IMR-90 (cell line): Measurements from ENCODE around the gene COA3. TPM values are rescaled to one million over a fixed set of nuclear protein-coding genes. Genes with fewer than 3 reads are reported as not detected.

Experiments used
- ATAC-seq: fragments of 200-7000 bp; cut with Tn5 transposase; 2 replicates; pipeline ENCODE4 v1.9.1; 2020; ENCODE audit warnings: low read depth, mild to moderate bottlenecking, moderate library complexity
- BruUV-seq: library from RNA; stranded (reverse); fragments of 400-500 nt; replicated peaks from 2 replicates; lab custom pipeline; 2021; lab: Mats Ljungman, UMichigan
- CTCF ChIA-PET: fragments of 300-600 bp; formaldehyde crosslinking; extraction: SDS; loops from one replicate; lab custom pipeline; 2021; ENCODE audit warnings: antibody characterized with exemption; lab: Yijun Ruan, JAX
- POLR2A ChIA-PET: fragments of 300-600 bp; sonication (Branson Sonifier 250); formaldehyde crosslinking; loops from one replicate; lab custom pipeline; 2022; ENCODE audit warnings: antibody characterized with exemption; ENCODE audit not compliant: unreplicated experiment; lab: Charles Lee
- DNase-seq: peaks from one replicate; pipeline ENCODE4 v3.0.0; 2013
- H2AFZ ChIP-seq: replicated peaks from 2 replicates; pipeline ENCODE3; 2013; ENCODE audit warnings: low read length, mild to moderate bottlenecking; ENCODE audit not compliant: poor library complexity
- H2AK5ac ChIP-seq: 2 replicates; pipeline ENCODE4 v1.6.1; 2013; ENCODE audit warnings: low read depth, low read length, inconsistent platforms
- H2AK9ac ChIP-seq: replicated peaks from 2 replicates; pipeline ENCODE3; 2013; ENCODE audit warnings: mild to moderate bottlenecking, low read depth, low read length, moderate library complexity; ENCODE audit not compliant: poor library complexity
- H2BK120ac ChIP-seq: 2 replicates; pipeline ENCODE4 v1.6.1; 2013; ENCODE audit warnings: low read depth, low read length, inconsistent platforms
- H2BK15ac ChIP-seq: 3 replicates; pipeline ENCODE4 v1.6.1; 2013; ENCODE audit warnings: low read depth, low read length, inconsistent platforms
- H2BK20ac ChIP-seq: 2 replicates; pipeline ENCODE4 v1.6.1; 2013; ENCODE audit warnings: low read depth, mild to moderate bottlenecking, inconsistent platforms, low read length, moderate library complexity
- H2BK5ac ChIP-seq: 2 replicates; pipeline ENCODE4 v1.6.1; 2013; ENCODE audit warnings: mild to moderate bottlenecking, low read depth, low read length, inconsistent platforms; ENCODE audit not compliant: poor library complexity, severe bottlenecking
- H3K14ac ChIP-seq: replicated peaks from 2 replicates; pipeline ENCODE4 v1.6.1; 2013; ENCODE audit warnings: low read depth, low read length, inconsistent platforms
- H3K18ac ChIP-seq: 2 replicates; pipeline ENCODE4 v1.6.1; 2013; ENCODE audit warnings: low read depth, low read length, control low read depth
- H3K23ac ChIP-seq: 2 replicates; pipeline ENCODE4 v1.6.1; 2013; ENCODE audit warnings: low read depth, low read length, inconsistent platforms
- H3K27ac ChIP-seq: 2 replicates; pipeline ENCODE4 v1.5.1; 2013; ENCODE audit warnings: mild to moderate bottlenecking, control low read depth, low read length; ENCODE audit not compliant: insufficient read depth
- H3K27me3 ChIP-seq: 2 replicates; pipeline ENCODE4 v1.6.1; 2013; ENCODE audit warnings: low read length; ENCODE audit not compliant: control insufficient read depth, insufficient read depth
- H3K36me3 ChIP-seq: 2 replicates; pipeline ENCODE4 v1.6.1; 2013; ENCODE audit warnings: low read length, mixed read lengths; ENCODE audit not compliant: control insufficient read depth, insufficient read depth
- H3K4ac ChIP-seq: 2 replicates; pipeline ENCODE4 v1.6.1; 2013; ENCODE audit warnings: low read depth, low read length, inconsistent platforms
- H3K4me1 ChIP-seq: 2 replicates; pipeline ENCODE4 v1.6.1; 2013; ENCODE audit warnings: low read length, mixed read lengths; ENCODE audit not compliant: control insufficient read depth, insufficient read depth
- H3K4me2 ChIP-seq: 2 replicates; pipeline ENCODE4 v1.6.1; 2013; ENCODE audit warnings: low read depth, mild to moderate bottlenecking, control low read depth, low read length, moderate library complexity
- H3K4me3 ChIP-seq: 2 replicates; pipeline ENCODE4 v1.5.1; 2013; ENCODE audit warnings: low read depth, mild to moderate bottlenecking, control low read depth, low read length, moderate library complexity; ENCODE audit not compliant: insufficient read depth
- H3K56ac ChIP-seq: 2 replicates; pipeline ENCODE4 v1.6.1; 2013; ENCODE audit warnings: low read length, inconsistent platforms; ENCODE audit not compliant: insufficient read depth; ENCODE audit errors: extremely low read depth
- H3K79me1 ChIP-seq, 2 experiments: 2 replicates each; pipeline ENCODE4 v1.6.1; 2013; ENCODE audit warnings: low read length in 2 of 2, inconsistent platforms in 1 of 2, low read depth in 1 of 2
- H3K9ac ChIP-seq: 2 replicates; pipeline ENCODE4 v1.6.1; 2013; ENCODE audit warnings: low read depth, low read length, control low read depth
- H3K9me1 ChIP-seq: 2 replicates; pipeline ENCODE4 v1.6.1; 2013; ENCODE audit warnings: low read length, inconsistent platforms; ENCODE audit not compliant: insufficient read depth
- H3K9me3 ChIP-seq: 2 replicates; pipeline ENCODE4 v1.6.1; 2013; ENCODE audit warnings: low read length; ENCODE audit not compliant: control insufficient read depth, insufficient read depth
- H4K20me1 ChIP-seq: 2 replicates; pipeline ENCODE4 v1.6.1; 2013; ENCODE audit warnings: low read length, inconsistent platforms; ENCODE audit not compliant: insufficient read depth
- H4K5ac ChIP-seq: 2 replicates; pipeline ENCODE4 v1.6.1; 2013; ENCODE audit warnings: mild to moderate bottlenecking, low read depth, low read length, control low read depth
- H4K8ac ChIP-seq, 2 experiments: 2 replicates each; pipeline ENCODE4 v1.6.1; 2013; ENCODE audit warnings: low read depth in 2 of 2, low read length in 2 of 2, control low read depth in 1 of 2, inconsistent platforms in 1 of 2
- H4K91ac ChIP-seq: 2 replicates; pipeline ENCODE4 v1.6.1; 2013; ENCODE audit warnings: low read depth, low read length, inconsistent platforms; ENCODE audit not compliant: insufficient read depth
- BHLHE40 ChIP-seq: fragments of 150-350 bp; IDR thresholded peaks from 2 replicates; pipeline ENCODE4 v1.6.1; 2016; ENCODE audit warnings: mild to moderate bottlenecking, low read depth, low read length
- MXI1 ChIP-seq: IDR thresholded peaks from 2 replicates; pipeline ENCODE4 v1.6.1; 2012; ENCODE audit warnings: low read depth, mild to moderate bottlenecking, low read length, moderate library complexity, borderline replicate concordance
- RAD21 ChIP-seq: IDR thresholded peaks from 2 replicates; pipeline ENCODE4 v1.6.1; 2012; ENCODE audit warnings: low read length, improper control_type of control experiment
- RFX5 ChIP-seq: IDR thresholded peaks from 2 replicates; pipeline ENCODE4 v1.8.0; 2012; ENCODE audit warnings: low read depth, mild to moderate bottlenecking, low read length, moderate library complexity
- USF2 ChIP-seq: fragments of 150-350 bp; IDR thresholded peaks from 2 replicates; pipeline ENCODE4 v1.6.1; 2017; ENCODE audit warnings: mild to moderate bottlenecking, antibody characterized with exemption, low read length, low read depth
- WGBS, 2 experiments: methylation state at CpG; one replicate each; pipeline versions ENCODE4 v1.1.5 to v1.1.7; 2013; ENCODE audit warnings: missing lambda C conversion rate in 2 of 2; ENCODE audit not compliant: insufficient read length in 1 of 2; ENCODE audit errors: extremely low coverage in 2 of 2; 5-methylcytosine and 5-hydroxymethylcytosine counted together
- dilution Hi-C: fragments of 300-500 bp; cut with HindIII; formaldehyde crosslinking; loops from one replicate; pipeline ENCODE4 v1.14.3; 2018; ENCODE audit warnings: low sequenced_read_pairs; ENCODE audit not compliant: unreplicated experiment
- in situ Hi-C: fragments of 300-500 bp; cut with MboI; formaldehyde crosslinking; loops from 3 replicates; pipeline ENCODE4 v1.14.3; 2019; ENCODE audit warnings: low sequenced_read_pairs, inconsistent platforms, mixed read lengths
- intact Hi-C: fragments of 100-400 bp; cut with micrococcal nuclease; formaldehyde crosslinking; loops from 2 replicates; pipeline ENCODE4 v1.10.0; 2022
- polyA plus RNA-seq, 3 experiments: library from polyadenylated mRNA; depleted of rRNA; stranded (reverse); fragments of >200 nt; gene quantifications; 2 replicates each; pipeline ENCODE4 v1.2.3, GENCODE V29; 2012; ENCODE audit warnings: low replicate concordance in 1 of 3
- total RNA-seq: library from RNA; depleted of rRNA; stranded (reverse); fragments of >200 nt; gene quantifications from 2 replicates; pipeline ENCODE4 v1.2.3, GENCODE V29; 2012
- TF ChIP-seq, protein P1 (sequence below): conservative IDR thresholded peaks from 2 replicates; pipeline ENCODE4 v1.5.1; 2012; ENCODE audit warnings: mild to moderate bottlenecking, low read depth, low read length, improper control_type of control experiment

COA3 gene
- total and polyA plus RNA-seq, 2 of the 4 experiments (the other 2 are of a cell fraction) = 66.8 to 78.1 TPM

DNA sequence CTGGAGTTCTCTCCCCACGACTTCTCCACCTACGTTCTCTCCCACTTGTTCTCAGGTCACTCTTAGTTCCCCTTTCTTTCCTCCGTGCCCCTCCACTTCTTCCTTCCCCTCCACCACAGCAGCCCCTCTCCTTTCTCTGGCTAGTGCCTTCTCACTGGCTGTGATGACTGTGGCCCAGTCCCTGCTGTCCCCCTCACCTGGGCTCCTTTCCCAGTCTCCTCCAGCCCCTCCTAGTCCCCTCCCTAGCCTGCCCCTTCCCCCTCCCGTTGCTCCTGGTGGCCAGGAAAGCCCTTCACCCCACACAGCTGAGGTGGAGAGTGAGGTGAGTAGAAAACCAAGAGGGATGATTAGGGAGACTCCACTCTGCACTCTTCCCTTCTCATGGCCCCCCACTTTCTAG, 3.4 kb downstream of the COA3 start:
- Histone ChIP-seq H3K23ac (no peak overlapping the region), H2BK15ac (no peak overlapping the region), H2AFZ (no peak overlapping the region), H3K14ac (no peak overlapping the region), H3K27me3 (no peaks in the 10 kb centered on the region), H3K4me2 (no peak overlapping the region), H3K36me3 (peaks cover 4% of the 10 kb centered on the region; the same call in 1 of the 2 replicates), H3K27ac (no peak overlapping the region), H3K4ac (no peak overlapping the region), H2BK20ac (no peak overlapping the region), H3K79me1 (peaks cover 20 to 39% of the 10 kb centered on the region in 2 experiments), H4K5ac (no peak overlapping the region), H3K18ac (no peak overlapping the region), H4K20me1 (no peaks in the 10 kb centered on the region), H3K9me1 (peaks cover 19% of the 10 kb centered on the region), H3K56ac (no peak overlapping the region), H2BK5ac (no peak overlapping the region), H2BK120ac (no peak overlapping the region), H4K8ac (no peak overlapping the region), H3K4me3 (no peak overlapping the region), H2AK5ac (no peak overlapping the region), H3K4me1 (peaks cover 7% of the 10 kb centered on the region), H3K9ac (no peak overlapping the region), H4K91ac (no peak overlapping the region), H2AK9ac (no peak overlapping the region), H3K9me3 (no peaks in the 10 kb centered on the region)
- in situ Hi-C loops (no loop called here), dilution Hi-C loops (no loop called here), intact Hi-C loops (no loop called here)
- TF ChIP-seq, protein P1, sequence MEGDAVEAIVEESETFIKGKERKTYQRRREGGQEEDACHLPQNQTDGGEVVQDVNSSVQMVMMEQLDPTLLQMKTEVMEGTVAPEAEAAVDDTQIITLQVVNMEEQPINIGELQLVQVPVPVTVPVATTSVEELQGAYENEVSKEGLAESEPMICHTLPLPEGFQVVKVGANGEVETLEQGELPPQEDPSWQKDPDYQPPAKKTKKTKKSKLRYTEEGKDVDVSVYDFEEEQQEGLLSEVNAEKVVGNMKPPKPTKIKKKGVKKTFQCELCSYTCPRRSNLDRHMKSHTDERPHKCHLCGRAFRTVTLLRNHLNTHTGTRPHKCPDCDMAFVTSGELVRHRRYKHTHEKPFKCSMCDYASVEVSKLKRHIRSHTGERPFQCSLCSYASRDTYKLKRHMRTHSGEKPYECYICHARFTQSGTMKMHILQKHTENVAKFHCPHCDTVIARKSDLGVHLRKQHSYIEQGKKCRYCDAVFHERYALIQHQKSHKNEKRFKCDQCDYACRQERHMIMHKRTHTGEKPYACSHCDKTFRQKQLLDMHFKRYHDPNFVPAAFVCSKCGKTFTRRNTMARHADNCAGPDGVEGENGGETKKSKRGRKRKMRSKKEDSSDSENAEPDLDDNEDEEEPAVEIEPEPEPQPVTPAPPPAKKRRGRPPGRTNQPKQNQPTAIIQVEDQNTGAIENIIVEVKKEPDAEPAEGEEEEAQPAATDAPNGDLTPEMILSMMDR = no peak
- TF ChIP-seq MXI1 (no peak), RFX5 (no peak), BHLHE40 (no peak), RAD21 (no peak), USF2 (no peak)
- DNase-seq = no peak
- ChIA-PET POLR2A (no interaction called here), CTCF (no interaction called here)
- ATAC-seq = no peak
- WGBS, 2 experiments = 68% methylated on average over 3 of the region's 4 CpGs; no CpG with 5 or more reads in 1 of the 2 experiments
- BruUV-seq = no TSS peak
